Epithelial cell of proximal tubule (primary cell): ENCODE results near the gene SNX30. TPM values are rescaled to one million over a fixed set of nuclear protein-coding genes. Genes with fewer than 3 reads are reported as not detected.
A peak's percentile ranks its signal among the peaks of the same experiment; 100 is the strongest.

Experiments used
- DNase-seq: peaks from one replicate; pipeline ENCODE4 v3.0.0-alpha.2; 2011; ENCODE audit warnings: low read depth
- H3K4me3 ChIP-seq: 2 replicates; pipeline ENCODE4 v1.5.1; 2011; ENCODE audit warnings: low read depth, mild to moderate bottlenecking, low read length
- total RNA-seq: library from RNA; depleted of rRNA; stranded (reverse); fragments of >200 nt; gene quantifications from 2 replicates; pipeline ENCODE4 v1.2.3, GENCODE V29; 2015
- TF ChIP-seq, protein P1 (sequence below): conservative IDR thresholded peaks from 2 replicates; pipeline ENCODE4 v1.5.1; 2012; ENCODE audit warnings: low read depth, mild to moderate bottlenecking, low read length

SNX30 gene, protein sequence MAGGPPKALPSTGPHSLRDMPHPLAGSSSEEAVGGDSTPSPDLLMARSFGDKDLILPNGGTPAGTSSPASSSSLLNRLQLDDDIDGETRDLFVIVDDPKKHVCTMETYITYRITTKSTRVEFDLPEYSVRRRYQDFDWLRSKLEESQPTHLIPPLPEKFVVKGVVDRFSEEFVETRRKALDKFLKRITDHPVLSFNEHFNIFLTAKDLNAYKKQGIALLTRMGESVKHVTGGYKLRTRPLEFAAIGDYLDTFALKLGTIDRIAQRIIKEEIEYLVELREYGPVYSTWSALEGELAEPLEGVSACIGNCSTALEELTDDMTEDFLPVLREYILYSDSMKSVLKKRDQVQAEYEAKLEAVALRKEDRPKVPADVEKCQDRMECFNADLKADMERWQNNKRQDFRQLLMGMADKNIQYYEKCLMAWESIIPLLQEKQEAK
- 6.1 and 6.9 TPM in 2 replicates for total RNA-seq

DNA sequence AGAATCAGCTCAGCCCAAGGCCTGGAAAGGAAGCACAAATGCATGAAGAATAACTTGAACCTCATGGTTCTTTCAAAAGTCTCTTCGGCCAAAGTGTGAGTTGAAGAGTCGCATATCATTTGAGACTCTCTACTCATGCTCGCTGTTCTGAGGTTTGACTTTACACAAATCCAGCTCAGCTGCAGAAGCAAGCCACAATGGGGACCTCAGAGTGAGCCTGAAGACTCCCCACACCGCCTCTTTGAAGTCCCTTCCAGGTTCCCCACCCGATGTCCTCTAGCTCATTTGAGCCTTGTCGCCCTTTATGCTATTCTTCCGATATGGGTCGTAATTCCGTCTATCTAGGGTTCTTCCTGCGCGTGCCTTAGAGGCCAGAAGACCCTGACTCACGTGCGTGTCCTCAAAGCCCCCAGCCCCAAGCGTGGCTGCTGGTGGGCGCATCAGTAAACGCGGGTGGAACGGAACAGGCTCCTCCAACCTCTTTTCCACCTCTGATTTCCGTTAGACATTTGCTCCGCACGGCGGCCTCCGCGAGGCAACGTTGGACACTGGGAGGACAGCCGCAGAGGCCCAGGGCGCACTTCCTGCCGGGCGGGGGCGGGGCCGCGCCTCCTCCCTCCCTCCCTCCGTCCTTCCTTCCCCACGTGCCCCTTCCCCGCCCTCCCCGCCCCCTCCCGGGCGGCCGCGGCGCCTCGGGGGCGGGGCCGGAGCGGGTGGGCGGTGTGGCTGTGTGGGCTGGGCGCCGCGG, at the start of gene SNX30:
TSS of gene SNX30 (plus strand) at position 745 of the 748 bp plus-strand sequence. CDS start 242 bp downstream, outside the sequence.
- TF ChIP-seq, protein P1, sequence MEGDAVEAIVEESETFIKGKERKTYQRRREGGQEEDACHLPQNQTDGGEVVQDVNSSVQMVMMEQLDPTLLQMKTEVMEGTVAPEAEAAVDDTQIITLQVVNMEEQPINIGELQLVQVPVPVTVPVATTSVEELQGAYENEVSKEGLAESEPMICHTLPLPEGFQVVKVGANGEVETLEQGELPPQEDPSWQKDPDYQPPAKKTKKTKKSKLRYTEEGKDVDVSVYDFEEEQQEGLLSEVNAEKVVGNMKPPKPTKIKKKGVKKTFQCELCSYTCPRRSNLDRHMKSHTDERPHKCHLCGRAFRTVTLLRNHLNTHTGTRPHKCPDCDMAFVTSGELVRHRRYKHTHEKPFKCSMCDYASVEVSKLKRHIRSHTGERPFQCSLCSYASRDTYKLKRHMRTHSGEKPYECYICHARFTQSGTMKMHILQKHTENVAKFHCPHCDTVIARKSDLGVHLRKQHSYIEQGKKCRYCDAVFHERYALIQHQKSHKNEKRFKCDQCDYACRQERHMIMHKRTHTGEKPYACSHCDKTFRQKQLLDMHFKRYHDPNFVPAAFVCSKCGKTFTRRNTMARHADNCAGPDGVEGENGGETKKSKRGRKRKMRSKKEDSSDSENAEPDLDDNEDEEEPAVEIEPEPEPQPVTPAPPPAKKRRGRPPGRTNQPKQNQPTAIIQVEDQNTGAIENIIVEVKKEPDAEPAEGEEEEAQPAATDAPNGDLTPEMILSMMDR, result peak; percentile 9
- peak within 1 kb of the TSS; percentile 81 for H3K4me3 ChIP-seq
- DNase-seq, result no peak

DNA sequence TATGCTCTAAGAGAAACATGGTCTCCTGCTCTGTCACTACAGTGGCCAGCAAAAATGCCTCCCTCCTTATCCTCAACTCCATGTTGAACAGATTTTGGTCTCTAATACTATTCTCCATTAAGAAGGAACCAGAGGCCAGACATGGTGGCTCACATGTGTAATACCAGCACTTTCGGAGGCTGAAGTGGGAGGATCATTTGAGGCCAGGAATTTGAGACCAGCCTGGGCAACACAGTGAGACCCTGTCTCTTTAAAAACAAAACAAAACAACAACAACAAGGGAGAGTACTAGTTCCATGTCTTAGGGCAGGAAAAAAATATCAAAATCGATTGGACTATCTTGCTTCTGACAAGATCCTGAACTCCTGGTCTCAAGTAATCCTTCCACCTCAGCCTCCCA, 47.3 kb upstream of the SNX30 start:
- DNase-seq, result no peak
- TF ChIP-seq, protein P1, result no peak
- no peak overlapping the region for H3K4me3 ChIP-seq

DNA sequence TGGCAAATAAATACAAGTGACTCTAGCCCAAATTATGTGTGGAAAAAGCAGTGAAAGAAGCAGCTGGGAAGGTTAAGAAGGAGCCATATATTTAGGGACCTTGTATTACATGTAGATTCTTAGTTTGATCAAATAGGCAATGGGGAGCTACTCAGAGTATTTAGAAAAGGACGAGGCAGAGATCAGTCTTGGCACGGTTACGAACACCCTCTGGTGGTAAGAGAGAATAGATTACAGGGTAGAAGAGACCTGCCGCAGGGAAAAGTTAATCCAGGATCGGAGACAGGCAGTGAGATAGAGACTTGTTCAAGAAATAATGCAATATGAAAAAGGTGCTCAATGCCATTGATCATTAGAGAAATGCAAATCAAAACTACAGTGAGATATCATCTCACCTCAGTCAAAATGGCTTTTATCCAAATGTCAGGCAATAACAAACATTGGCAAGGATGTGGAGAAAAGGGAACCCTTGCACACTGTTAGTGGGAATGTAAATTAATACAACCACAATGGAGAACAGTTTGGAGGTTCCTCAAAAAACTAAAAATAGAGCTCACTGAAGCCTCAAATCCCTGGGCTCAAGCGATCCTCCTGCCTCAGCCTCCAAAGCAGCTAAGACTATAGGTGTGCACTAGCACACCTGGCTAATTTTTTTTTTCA, 44.7 kb upstream of the SNX30 start:
- no peak for DNase-seq

DNA sequence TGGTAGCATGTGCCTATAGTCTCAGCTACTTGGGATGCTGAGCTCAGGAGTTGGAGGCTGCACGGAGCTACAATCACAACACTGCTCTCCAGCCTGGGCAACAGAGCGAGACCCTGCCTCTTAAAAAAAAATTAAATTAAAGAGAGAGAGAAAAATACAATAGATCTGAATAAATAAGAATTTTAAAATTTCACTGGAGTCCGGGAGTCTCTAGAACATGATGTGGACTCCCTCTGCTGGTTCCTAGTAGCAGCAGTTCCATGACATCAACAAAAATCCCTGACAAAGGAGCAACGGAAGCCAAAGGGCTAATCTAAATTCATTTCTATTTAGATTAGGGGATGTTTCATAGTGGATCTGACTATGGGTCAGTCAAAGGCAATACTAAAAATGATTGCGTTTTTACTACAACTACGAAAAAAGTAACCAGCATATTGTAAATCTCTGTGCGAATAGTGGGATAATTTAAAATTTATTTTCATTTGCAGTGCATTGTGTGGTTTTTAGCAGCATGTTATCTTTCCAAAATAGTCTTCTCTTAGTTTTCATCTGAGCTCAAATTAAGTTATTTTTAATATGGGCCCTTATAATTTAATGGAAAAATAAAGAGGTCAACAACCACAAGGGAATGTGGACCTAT, 39.4 kb upstream of the SNX30 start:
- no peak for DNase-seq
- TF ChIP-seq, protein P1, result peak; percentile 76
- no peak overlapping the region for H3K4me3 ChIP-seq

More for the DNA sequence above, 44.7 kb upstream of the SNX30 start:
- TF ChIP-seq, protein P1, result peak; percentile 77
- no peak overlapping the region for H3K4me3 ChIP-seq

DNA sequence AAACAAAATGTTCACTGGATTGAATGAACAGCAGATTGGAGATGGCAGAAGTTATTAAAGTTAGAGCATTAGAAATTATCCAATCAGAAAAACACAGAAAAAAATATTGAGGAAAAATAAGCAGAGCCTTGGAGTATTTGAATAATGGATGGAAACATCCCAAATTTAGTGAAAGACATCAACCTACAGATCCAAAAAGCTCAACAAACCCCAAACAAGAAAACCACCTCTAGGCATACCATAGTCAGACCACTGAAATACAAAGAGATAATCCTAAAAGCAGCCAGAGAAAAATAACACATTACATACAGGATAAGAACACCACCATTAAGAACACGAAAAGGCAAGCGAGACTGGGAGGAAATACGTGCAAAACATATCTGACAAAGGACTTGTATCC, 37.9 kb upstream of the SNX30 start:
- H3K4me3 ChIP-seq, result no peak overlapping the region
- TF ChIP-seq, protein P1, result no peak
- DNase-seq, result no peak

DNA sequence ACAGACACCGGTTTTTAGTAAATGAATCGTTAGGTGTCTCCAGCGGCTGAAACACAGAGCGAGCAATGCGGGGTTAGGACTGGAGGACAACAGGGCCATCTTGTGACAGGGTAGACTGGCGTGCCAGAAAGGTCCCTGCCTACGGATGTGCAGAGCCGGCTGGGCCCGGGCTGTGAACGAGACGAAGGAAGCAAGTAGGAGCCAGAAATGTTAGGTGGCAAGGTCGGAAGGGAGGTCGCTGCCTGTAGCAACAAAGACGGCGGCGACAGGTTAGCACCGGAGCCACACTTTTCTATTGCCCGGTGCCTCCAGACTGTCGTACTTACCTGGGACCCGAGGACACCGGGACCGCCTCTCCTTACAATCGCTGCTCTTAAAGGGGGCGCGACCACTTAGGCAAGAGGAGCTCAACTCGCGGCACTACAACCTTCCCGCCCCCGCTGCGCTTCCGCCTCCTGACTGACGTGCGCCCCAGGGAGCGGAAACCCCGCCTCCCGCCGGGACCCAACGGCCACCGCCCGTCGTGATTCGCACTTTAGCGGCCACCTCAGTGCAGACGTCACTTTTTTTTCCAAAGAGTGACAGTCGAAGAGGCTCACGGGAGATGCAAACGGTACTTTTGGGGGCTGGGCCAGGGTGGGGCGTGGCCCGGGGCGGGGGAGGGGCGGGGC, 32.8 kb upstream of the SNX30 start, which contains the start of gene INIP:
TSS of gene INIP (minus strand) at position 457 of the 671 bp plus-strand sequence. CDS start 1,632 bp downstream, outside the sequence.
- peak; percentile 75 for DNase-seq
- TF ChIP-seq, protein P1, result peak; percentile 5
- peak within 1 kb of the TSS; percentile 85 for H3K4me3 ChIP-seq
